Subcutaneous adipose tissue (tissue), 4 donors: Measurements from ENCODE around the gene ADGB. TPM values are rescaled to one million over a fixed set of nuclear protein-coding genes. Genes with fewer than 3 reads are reported as not detected.

ENCODE experiments used
- small RNA-seq: library from RNA; depleted of rRNA; stranded (forward); fragments of <200 nt; gene quantifications from one replicate; pipeline ENCODE3, GENCODE V24; 2016
- total RNA-seq, 4 donors: library from RNA; depleted of rRNA; stranded (reverse); fragments of >200 nt; gene quantifications; one replicate each; pipeline ENCODE4 v1.1.0, GENCODE V29; 2016
- TF ChIP-seq, protein P1 (sequence below): fragments of 450-650 bp; IDR thresholded peaks from one replicate; pipeline ENCODE4 v1.5.1; 2016; ENCODE audit warnings: low read depth, mild to moderate bottlenecking, control low read depth, antibody characterized with exemption, moderate library complexity

ADGB gene
- total RNA-seq, 4 donors from 2014 or later, result not detected

DNA sequence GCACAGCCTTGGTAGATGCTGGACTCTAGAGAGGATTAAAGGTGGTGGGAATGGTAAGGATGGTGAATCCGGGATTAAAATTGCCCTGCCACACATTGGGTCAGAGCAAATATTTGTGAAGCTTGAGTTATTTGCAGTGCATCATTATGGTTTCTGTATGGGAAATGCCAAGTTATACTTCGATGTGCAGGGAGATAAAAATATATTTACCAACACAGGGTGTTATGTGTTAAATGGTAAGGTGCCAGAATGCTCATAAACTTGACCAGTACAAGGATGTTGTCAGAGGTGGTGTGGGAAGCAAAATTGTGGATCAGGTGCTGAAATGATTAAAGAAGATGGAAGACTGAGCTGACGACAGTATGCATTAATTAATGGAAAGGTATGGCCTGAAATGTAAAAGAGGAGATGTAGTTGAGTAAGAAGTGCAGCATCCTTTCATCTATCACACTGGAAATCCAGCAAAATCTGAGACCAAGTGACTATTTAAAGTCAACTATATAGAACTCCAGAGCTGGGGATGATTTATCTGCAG, 262.3 kb downstream of the ADGB start:
- TF ChIP-seq, protein P1, sequence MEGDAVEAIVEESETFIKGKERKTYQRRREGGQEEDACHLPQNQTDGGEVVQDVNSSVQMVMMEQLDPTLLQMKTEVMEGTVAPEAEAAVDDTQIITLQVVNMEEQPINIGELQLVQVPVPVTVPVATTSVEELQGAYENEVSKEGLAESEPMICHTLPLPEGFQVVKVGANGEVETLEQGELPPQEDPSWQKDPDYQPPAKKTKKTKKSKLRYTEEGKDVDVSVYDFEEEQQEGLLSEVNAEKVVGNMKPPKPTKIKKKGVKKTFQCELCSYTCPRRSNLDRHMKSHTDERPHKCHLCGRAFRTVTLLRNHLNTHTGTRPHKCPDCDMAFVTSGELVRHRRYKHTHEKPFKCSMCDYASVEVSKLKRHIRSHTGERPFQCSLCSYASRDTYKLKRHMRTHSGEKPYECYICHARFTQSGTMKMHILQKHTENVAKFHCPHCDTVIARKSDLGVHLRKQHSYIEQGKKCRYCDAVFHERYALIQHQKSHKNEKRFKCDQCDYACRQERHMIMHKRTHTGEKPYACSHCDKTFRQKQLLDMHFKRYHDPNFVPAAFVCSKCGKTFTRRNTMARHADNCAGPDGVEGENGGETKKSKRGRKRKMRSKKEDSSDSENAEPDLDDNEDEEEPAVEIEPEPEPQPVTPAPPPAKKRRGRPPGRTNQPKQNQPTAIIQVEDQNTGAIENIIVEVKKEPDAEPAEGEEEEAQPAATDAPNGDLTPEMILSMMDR, result no peak

GRCh38 chr6:146861716-146862115, 262.9 kb downstream of the ADGB start:
- TF ChIP-seq, protein P1, result no peak

DNA sequence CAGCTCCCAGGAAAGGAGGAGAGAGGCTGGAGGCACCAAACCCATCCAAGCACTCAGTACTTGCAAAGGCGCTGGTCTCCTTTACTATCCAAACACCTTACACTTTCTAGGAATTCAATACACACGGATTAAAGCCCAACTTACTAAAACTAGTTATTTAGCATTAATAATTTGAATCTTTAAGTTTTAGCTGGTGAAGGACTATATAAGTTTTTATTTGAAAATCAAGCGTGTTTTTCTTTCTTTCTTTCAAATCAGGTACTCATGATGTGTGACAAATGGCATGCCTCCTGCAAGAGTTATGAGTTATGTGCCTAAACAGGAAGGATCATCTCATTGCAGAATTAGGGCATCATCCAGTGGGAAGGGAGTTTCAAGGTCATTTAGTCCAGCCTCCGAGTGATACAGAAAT, 263.7 kb downstream of the ADGB start:
- TF ChIP-seq, protein P1, result no peak

DNA sequence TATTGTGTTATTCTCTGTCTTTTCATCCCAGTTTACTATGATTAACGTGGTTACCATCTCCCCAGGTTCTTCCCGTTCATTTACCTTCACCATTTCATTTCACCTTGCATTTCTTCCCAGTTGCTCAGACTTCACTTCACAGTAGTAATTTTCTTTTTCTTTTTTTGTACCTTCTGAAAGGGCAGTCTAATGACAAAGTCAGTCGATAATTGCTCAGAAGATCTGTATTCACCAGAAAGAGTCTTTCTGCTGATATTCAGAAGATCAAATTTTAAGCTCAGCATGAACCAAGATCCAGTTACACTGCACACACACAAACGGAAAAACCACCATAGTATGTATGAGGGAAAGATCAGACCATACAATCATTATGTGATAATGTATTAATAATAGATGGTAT, 265.5 kb downstream of the ADGB start:
- TF ChIP-seq, protein P1, result no peak

DNA sequence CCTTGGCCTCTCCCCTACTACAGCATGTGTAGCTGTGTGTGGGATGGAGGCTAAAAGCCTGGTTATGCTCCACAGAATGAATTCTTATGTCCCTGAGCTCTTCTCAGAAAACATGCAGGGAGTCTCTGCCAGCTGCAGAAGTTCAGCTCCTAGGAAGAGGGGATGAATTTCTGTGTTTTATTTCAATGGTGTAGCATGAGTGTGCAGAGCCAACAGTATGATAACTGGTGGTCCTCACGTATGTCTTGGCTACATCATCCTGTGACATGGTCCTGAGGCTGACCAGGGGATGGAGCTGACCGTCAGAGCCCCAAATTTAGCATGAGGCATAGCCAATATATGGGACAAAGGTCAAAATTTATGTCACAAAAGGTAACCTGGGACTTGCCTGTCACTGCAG, 266.1 kb downstream of the ADGB start:
- TF ChIP-seq, protein P1, result no peak

Small RNAs within 50 kb of the gene (small RNA-seq; reads per million reads assigned to genes)
- not detected for gene RNU6-906P

Other genes with a start within 250 kb of the ADGB start
- gene RAB32, start 55.1 kb upstream of the ADGB start, total RNA-seq, result 10 to 100 TPM; 17.0 to 47.8 (median 39.8) TPM